Mammary microvascular endothelial cell (primary cell): Measurements from ENCODE around the gene TTF1. TPM values are rescaled to one million over a fixed set of nuclear protein-coding genes. Genes with fewer than 3 reads are reported as not detected.

Experiments
- total RNA-seq: library from RNA; depleted of rRNA; stranded (reverse); fragments of >200 nt; gene quantifications from 2 replicates; pipeline ENCODE4 v1.2.3, GENCODE V29; 2015

TTF1 gene
- 9.9 and 10.5 TPM in 2 replicates for total RNA-seq

GRCh38 chr9:132406554-132407122, at the start of gene TTF1:
TSS of gene TTF1 (minus strand) at chr9:132406840. CDS start at chr9:132402821, 4,019 bp downstream.

GRCh38 chr9:132409828-132410528, 3.3 kb upstream of the TTF1 start, which contains the start of gene CFAP77:
TSS of gene CFAP77 (plus strand) at chr9:132410211. CDS start at chr9:132410272, 61 bp downstream.

GRCh38 chr9:132354637-132355355, 51.8 kb downstream of the TTF1 start, which contains the start of gene SETX:
TSS of gene SETX (minus strand) at chr9:132354986. CDS start at chr9:132349428, 5,558 bp downstream.

Other genes with a start within 250 kb of the TTF1 start
- gene NTNG2, start 244.8 kb downstream of the TTF1 start, total RNA-seq: not detected in 2 replicates
- 29.6 and 31.4 TPM in 2 replicates for gene SETX, start 51.9 kb downstream of the TTF1 start, total RNA-seq
- not detected in 2 replicates for gene CFAP77, start 3.4 kb upstream of the TTF1 start, total RNA-seq
- gene BARHL1, start 175.8 kb upstream of the TTF1 start, total RNA-seq: not detected in 2 replicates